KMS-11 (cell line): ENCODE results near the gene ARL6IP4.

ENCODE experiments used
- H2AFZ ChIP-seq: fragments of 200-600 bp; sonication (generic); 2 replicates; pipeline ENCODE4 v1.6.1; 2016; ENCODE audit warnings: antibody characterized with exemption, mixed run types, low read depth
- H3K27ac ChIP-seq: fragments of 200-600 bp; sonication (generic); 2 replicates; pipeline ENCODE4 v1.6.1; 2016; ENCODE audit warnings: mild to moderate bottlenecking, mixed run types
- H3K27me3 ChIP-seq: fragments of 200-600 bp; sonication (generic); 2 replicates; pipeline ENCODE4 v1.6.1; 2017; ENCODE audit warnings: mild to moderate bottlenecking, low read depth, mixed run types, moderate library complexity; ENCODE audit not compliant: insufficient read depth
- H3K36me3 ChIP-seq: fragments of 200-600 bp; sonication (generic); 2 replicates; pipeline ENCODE4 v1.6.1; 2017; ENCODE audit warnings: mild to moderate bottlenecking, mixed run types; ENCODE audit not compliant: insufficient read depth
- H3K4me1 ChIP-seq: fragments of 200-600 bp; sonication (generic); 2 replicates; pipeline ENCODE4 v1.6.1; 2016; ENCODE audit warnings: mild to moderate bottlenecking, low read depth, mixed run types; ENCODE audit not compliant: poor library complexity, severe bottlenecking
- H3K4me2 ChIP-seq: fragments of 200-600 bp; sonication (generic); 2 replicates; pipeline ENCODE4 v1.7.0; 2016; ENCODE audit warnings: mild to moderate bottlenecking, mixed run types
- H3K4me3 ChIP-seq: fragments of 200-600 bp; sonication (generic); IDR thresholded peaks from 2 replicates; pipeline ENCODE4 v1.6.1; 2017; ENCODE audit warnings: low read depth, low read length, mixed read lengths; ENCODE audit not compliant: insufficient read depth
- H3K79me2 ChIP-seq: fragments of 200-600 bp; sonication (generic); 2 replicates; pipeline ENCODE4 v1.6.1; 2016; ENCODE audit warnings: low read depth, mixed run types; ENCODE audit not compliant: insufficient read depth
- H3K9ac ChIP-seq: fragments of 200-600 bp; sonication (generic); 2 replicates; pipeline ENCODE4 v1.6.1; 2016; ENCODE audit warnings: mild to moderate bottlenecking, mixed run types
- H4K20me1 ChIP-seq: fragments of 200-600 bp; sonication (generic); 2 replicates; pipeline ENCODE4 v1.6.1; 2016; ENCODE audit warnings: mild to moderate bottlenecking, mixed run types; ENCODE audit not compliant: insufficient read depth
- TF ChIP-seq, protein P1 (sequence below): fragments of 200-600 bp; sonication (generic); conservative IDR thresholded peaks from 2 replicates; pipeline ENCODE4 v1.6.1; 2017; ENCODE audit warnings: low read depth, mild to moderate bottlenecking, antibody characterized with exemption, low read length, moderate library complexity, mixed read lengths

ARL6IP4 gene

GRCh38 chr12:122960193-122960569 lies 20.3 kb upstream of the ARL6IP4 start:
- no peak overlapping the region for H2AFZ ChIP-seq
- H3K27me3 ChIP-seq: no peaks in the 10 kb centered on the region
- TF ChIP-seq, protein P1, sequence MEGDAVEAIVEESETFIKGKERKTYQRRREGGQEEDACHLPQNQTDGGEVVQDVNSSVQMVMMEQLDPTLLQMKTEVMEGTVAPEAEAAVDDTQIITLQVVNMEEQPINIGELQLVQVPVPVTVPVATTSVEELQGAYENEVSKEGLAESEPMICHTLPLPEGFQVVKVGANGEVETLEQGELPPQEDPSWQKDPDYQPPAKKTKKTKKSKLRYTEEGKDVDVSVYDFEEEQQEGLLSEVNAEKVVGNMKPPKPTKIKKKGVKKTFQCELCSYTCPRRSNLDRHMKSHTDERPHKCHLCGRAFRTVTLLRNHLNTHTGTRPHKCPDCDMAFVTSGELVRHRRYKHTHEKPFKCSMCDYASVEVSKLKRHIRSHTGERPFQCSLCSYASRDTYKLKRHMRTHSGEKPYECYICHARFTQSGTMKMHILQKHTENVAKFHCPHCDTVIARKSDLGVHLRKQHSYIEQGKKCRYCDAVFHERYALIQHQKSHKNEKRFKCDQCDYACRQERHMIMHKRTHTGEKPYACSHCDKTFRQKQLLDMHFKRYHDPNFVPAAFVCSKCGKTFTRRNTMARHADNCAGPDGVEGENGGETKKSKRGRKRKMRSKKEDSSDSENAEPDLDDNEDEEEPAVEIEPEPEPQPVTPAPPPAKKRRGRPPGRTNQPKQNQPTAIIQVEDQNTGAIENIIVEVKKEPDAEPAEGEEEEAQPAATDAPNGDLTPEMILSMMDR: no peak
- H3K4me2 ChIP-seq: no peak overlapping the region
- H3K4me1 ChIP-seq: no peaks in the 10 kb centered on the region
- no peak overlapping the region for H3K4me3 ChIP-seq
- no peaks in the 10 kb centered on the region for H3K36me3 ChIP-seq
- H3K9ac ChIP-seq: no peak overlapping the region
- H3K27ac ChIP-seq: no peak overlapping the region
- H4K20me1 ChIP-seq: no peaks in the 10 kb centered on the region
- no peaks in the 10 kb centered on the region for H3K79me2 ChIP-seq

- H3K4me2 ChIP-seq: no peak overlapping the region
- no peaks in the 10 kb centered on the region for H3K79me2 ChIP-seq
- TF ChIP-seq, protein P1: no peak
- no peaks in the 10 kb centered on the region for H3K27me3 ChIP-seq
- H2AFZ ChIP-seq: no peak overlapping the region
- H3K4me1 ChIP-seq: no peaks in the 10 kb centered on the region
- no peak overlapping the region for H3K27ac ChIP-seq
- no peaks in the 10 kb centered on the region for H3K36me3 ChIP-seq
- no peak overlapping the region for H3K9ac ChIP-seq
- H3K4me3 ChIP-seq: no peak overlapping the region
- H4K20me1 ChIP-seq: no peaks in the 10 kb centered on the region
These were observed 18.8 kb upstream of the ARL6IP4 start for GRCh38 chr12:122961531-122962329.

DNA sequence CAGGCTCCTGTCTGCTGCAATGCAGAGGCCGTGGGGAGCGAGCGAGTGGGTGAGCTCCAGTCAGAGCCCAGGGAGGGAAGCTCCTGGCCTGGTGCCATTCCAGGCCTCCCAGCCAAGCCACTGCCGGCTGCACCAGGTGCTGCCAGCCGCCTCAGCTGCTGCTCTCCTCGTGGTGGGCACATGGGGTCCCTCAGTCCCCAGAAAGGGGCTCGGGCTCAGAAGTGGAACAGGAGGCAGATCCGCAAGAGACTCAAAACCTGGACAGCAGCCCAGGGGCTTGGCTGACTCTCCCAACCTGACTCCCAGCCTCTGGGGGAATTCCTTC lies 16.6 kb upstream of the ARL6IP4 start:
- no peak overlapping the region for H3K4me2 ChIP-seq
- H3K4me3 ChIP-seq: no peak overlapping the region
- no peaks in the 10 kb centered on the region for H3K4me1 ChIP-seq
- no peak overlapping the region for H3K27ac ChIP-seq
- TF ChIP-seq, protein P1: no peak
- no peaks in the 10 kb centered on the region for H4K20me1 ChIP-seq
- H3K27me3 ChIP-seq: no peaks in the 10 kb centered on the region
- H2AFZ ChIP-seq: no peak overlapping the region
- H3K36me3 ChIP-seq: no peaks in the 10 kb centered on the region
- no peak overlapping the region for H3K9ac ChIP-seq
- no peaks in the 10 kb centered on the region for H3K79me2 ChIP-seq

- H4K20me1 ChIP-seq: no peaks in the 10 kb centered on the region
- no peak overlapping the region for H3K4me3 ChIP-seq
- no peaks in the 10 kb centered on the region for H3K27me3 ChIP-seq
These were observed 15.8 kb upstream of the ARL6IP4 start for GRCh38 chr12:122964439-122965257.

More at GRCh38 chr12:122964439-122965257, 15.8 kb upstream of the ARL6IP4 start:
- TF ChIP-seq, protein P1: no peak
- Histone ChIP-seq H2AFZ (no peak overlapping the region), H3K36me3 (no peaks in the 10 kb centered on the region), H3K4me2 (no peak overlapping the region), H3K79me2 (no peaks in the 10 kb centered on the region), H3K27ac (no peak overlapping the region), H3K4me1 (no peaks in the 10 kb centered on the region), H3K9ac (no peak overlapping the region)
